Ascending aorta (tissue), 2 donors: ENCODE data around the gene OR2W3. TPM values are rescaled to one million over a fixed set of nuclear protein-coding genes. Genes with fewer than 3 reads are reported as not detected.

Source experiments
- DNase-seq, 2 donors: peaks; one replicate each; pipeline ENCODE4 v3.0.0-alpha.2; 2019; ENCODE audit warnings: low spot score in 2 of 2
- H3K27ac ChIP-seq, 2 donors: fragments of 200-600 bp; sonication (generic); one replicate each; pipeline ENCODE4 v1.5.1; 2016 to 2017; ENCODE audit warnings: mild to moderate bottlenecking in 1 of 2
- H3K27me3 ChIP-seq: fragments of 200-600 bp; sonication (generic); one replicate; pipeline ENCODE4 v1.5.1; 2017
- H3K36me3 ChIP-seq, 2 donors: fragments of 200-600 bp; sonication (generic); one replicate each; pipeline ENCODE4 v1.5.1; 2016
- H3K4me1 ChIP-seq, 2 donors: fragments of 200-600 bp; sonication (generic); one replicate each; pipeline ENCODE4 v1.5.1; 2016 to 2017; ENCODE audit warnings: mild to moderate bottlenecking in 1 of 2
- H3K4me3 ChIP-seq, 2 donors: fragments of 200-600 bp; sonication (generic); one replicate each; pipeline ENCODE4 v1.5.1; 2016 to 2017; ENCODE audit warnings: mild to moderate bottlenecking in 1 of 2
- H3K9me3 ChIP-seq, 2 donors: fragments of 200-600 bp; sonication (generic); one replicate each; pipeline ENCODE4 v1.5.1; 2016
- intact Hi-C: fragments of 100-400 bp; cut with DNase I; formaldehyde crosslinking; loops from one replicate; pipeline ENCODE4 v1.15.1; 2023
- total RNA-seq: library from RNA; depleted of rRNA; stranded (reverse); fragments of >200 nt; gene quantifications from one replicate; pipeline ENCODE4 v1.1.0, GENCODE V29; 2016
- TF ChIP-seq, protein P1 (sequence below), 3 experiments: fragments of 200-600 bp in 2 of 3; fragments of 450-650 bp in 1 of 3; sonication (generic) in 2 of 3; IDR thresholded peaks; one replicate each; pipeline ENCODE4 v1.5.1; 2016 to 2019; ENCODE audit warnings: antibody characterized with exemption in 3 of 3, mild to moderate bottlenecking in 1 of 3, moderate library complexity in 1 of 3

OR2W3 gene
- not detected for total RNA-seq

GRCh38 chr1:247895163-247895637, at the start of gene OR2W3:
Gene OR2W3 (plus strand): TSS chr1:247895587. CDS start chr1:247895587, 0 bp downstream.
- H3K4me3 ChIP-seq: no peak within 1 kb of the TSS
- H3K4me1 ChIP-seq: no peaks in the 10 kb centered on the region
- H3K27me3 ChIP-seq: no peaks in the 10 kb centered on the region
- H3K9me3 ChIP-seq: peaks cover 0 to 3% of the 10 kb centered on the region in 2 donors
- H3K36me3 ChIP-seq: no peaks in the 10 kb centered on the region
- DNase-seq: no peak
- intact Hi-C loops: no loop called here
- TF ChIP-seq, protein P1, sequence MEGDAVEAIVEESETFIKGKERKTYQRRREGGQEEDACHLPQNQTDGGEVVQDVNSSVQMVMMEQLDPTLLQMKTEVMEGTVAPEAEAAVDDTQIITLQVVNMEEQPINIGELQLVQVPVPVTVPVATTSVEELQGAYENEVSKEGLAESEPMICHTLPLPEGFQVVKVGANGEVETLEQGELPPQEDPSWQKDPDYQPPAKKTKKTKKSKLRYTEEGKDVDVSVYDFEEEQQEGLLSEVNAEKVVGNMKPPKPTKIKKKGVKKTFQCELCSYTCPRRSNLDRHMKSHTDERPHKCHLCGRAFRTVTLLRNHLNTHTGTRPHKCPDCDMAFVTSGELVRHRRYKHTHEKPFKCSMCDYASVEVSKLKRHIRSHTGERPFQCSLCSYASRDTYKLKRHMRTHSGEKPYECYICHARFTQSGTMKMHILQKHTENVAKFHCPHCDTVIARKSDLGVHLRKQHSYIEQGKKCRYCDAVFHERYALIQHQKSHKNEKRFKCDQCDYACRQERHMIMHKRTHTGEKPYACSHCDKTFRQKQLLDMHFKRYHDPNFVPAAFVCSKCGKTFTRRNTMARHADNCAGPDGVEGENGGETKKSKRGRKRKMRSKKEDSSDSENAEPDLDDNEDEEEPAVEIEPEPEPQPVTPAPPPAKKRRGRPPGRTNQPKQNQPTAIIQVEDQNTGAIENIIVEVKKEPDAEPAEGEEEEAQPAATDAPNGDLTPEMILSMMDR (IDR thresholded peaks at IDR 0.05): no peak
- H3K27ac ChIP-seq: no peak within 1 kb of the TSS

DNA sequence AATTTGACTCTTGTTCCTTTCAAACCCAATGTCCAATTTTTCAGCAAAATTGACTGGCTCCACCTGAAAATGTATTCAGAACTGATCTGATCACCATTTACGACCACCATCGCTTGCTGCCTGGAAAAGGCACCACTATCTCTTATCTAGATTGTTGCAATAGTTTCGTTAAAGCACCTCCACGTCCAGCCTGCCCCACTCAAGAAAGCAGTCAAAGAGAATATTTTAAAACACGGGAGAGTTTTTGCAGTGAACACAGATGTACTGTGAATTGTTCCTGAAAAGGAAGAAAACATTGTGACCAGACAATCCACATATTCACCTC, 49.7 kb upstream of the OR2W3 start:
- intact Hi-C loops: no loop called here
- no peak for DNase-seq

DNA sequence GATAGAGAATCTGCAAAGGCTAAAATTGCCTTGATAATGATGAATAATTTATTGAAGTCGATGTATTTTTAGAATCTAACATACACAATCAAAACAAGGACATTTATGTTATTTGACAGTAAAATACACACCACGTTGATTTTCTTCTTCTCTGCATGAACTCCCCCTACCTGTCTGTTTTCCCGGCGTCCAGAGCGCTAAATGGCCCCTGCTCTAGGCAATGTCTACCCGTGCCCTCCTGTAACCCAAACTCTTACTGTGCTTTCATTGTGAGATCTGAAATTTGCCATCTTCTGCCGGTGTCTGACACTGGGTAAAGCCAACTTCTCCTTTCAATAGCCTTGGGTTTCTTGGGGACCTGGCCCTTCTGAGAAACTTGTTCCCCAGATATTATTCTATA, 47.0 kb upstream of the OR2W3 start:
- TF ChIP-seq, protein P1 (IDR thresholded peaks at IDR 0.05): no peak
- H3K36me3 ChIP-seq: no peaks in the 10 kb centered on the region
- H3K27ac ChIP-seq: no peak overlapping the region
- no peaks in the 10 kb centered on the region for H3K27me3 ChIP-seq
- no peaks in the 10 kb centered on the region for H3K4me1 ChIP-seq
- no peak for DNase-seq
- intact Hi-C loops: no loop called here
- H3K9me3 ChIP-seq: no peaks in the 10 kb centered on the region
- H3K4me3 ChIP-seq: no peak overlapping the region

More for the DNA sequence above, 49.7 kb upstream of the OR2W3 start:
- H3K4me1 ChIP-seq: no peaks in the 10 kb centered on the region
- H3K9me3 ChIP-seq: no peaks in the 10 kb centered on the region
- H3K27me3 ChIP-seq: no peaks in the 10 kb centered on the region
- H3K36me3 ChIP-seq: no peaks in the 10 kb centered on the region
- no peak overlapping the region for H3K4me3 ChIP-seq
- no peak overlapping the region for H3K27ac ChIP-seq
- TF ChIP-seq, protein P1 (IDR thresholded peaks at IDR 0.05): no peak

DNA sequence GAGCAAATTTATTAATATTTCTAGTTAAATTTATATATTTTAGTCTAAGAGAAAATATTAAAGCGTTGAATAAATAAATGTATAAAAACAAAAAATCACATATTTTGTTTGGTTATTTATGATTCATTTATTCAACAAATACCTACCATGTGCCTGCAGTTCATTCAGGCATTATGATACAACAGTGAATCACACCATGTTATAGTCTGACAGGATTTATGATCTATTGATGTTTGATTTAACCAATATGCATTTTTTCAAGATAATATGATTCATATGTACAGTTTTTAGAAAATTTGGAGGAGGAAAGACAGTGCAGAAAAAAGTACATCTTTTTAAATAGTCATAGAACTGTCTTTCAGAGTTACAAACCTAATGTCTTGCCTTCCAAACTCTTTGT, 45.8 kb upstream of the OR2W3 start:
- H3K4me1 ChIP-seq: no peaks in the 10 kb centered on the region
- no peak overlapping the region for H3K4me3 ChIP-seq
- TF ChIP-seq, protein P1 (IDR thresholded peaks at IDR 0.05): no peak
- no peaks in the 10 kb centered on the region for H3K27me3 ChIP-seq
- intact Hi-C loops: no loop called here
- no peaks in the 10 kb centered on the region for H3K36me3 ChIP-seq
- no peak for DNase-seq
- H3K27ac ChIP-seq: no peak overlapping the region
- H3K9me3 ChIP-seq: no peaks in the 10 kb centered on the region

GRCh38 chr1:247854899-247855545, 40.4 kb upstream of the OR2W3 start:
- intact Hi-C loops: no loop called here
- peaks cover 5% of the 10 kb centered on the region for H3K27me3 ChIP-seq
- TF ChIP-seq, protein P1 (IDR thresholded peaks at IDR 0.05): no peak
- no peaks in the 10 kb centered on the region for H3K36me3 ChIP-seq
- no peaks in the 10 kb centered on the region for H3K4me1 ChIP-seq
- no peaks in the 10 kb centered on the region for H3K9me3 ChIP-seq
- DNase-seq: no peak
- H3K4me3 ChIP-seq: no peak overlapping the region
- no peak overlapping the region for H3K27ac ChIP-seq

DNA sequence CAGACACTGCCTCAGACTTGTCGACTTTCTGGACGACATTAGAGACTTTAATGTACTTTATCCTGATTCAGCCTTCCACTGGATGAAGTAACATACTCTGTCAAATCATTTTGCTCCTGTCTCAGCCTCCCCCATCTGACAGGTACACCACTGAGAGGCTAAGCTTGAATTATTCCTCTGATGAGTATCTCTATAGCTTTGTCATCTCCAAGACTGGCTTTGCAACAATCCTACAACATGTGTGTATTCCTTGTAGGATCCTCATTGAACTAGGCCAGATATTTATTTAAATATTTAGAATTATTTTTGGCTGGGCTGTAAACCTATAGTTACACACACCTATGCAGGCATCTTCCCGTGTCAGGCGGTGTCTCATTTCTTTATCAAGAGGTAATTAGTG, 39.5 kb upstream of the OR2W3 start:
- intact Hi-C loops: no loop called here

More for the DNA sequence above, 39.5 kb upstream of the OR2W3 start:
- Histone ChIP-seq H3K4me3 (no peak overlapping the region), H3K36me3 (no peaks in the 10 kb centered on the region), H3K27ac (no peak overlapping the region), H3K9me3 (no peaks in the 10 kb centered on the region), H3K4me1 (no peaks in the 10 kb centered on the region), H3K27me3 (peaks cover 5% of the 10 kb centered on the region)
- TF ChIP-seq, protein P1 (IDR thresholded peaks at IDR 0.05): no peak
- DNase-seq: no peak
